Hypothalamus (tissue), 51 donors: ENCODE data around the gene ADAMTS2.
A peak's percentile ranks its signal among the peaks of the same experiment; 100 is the strongest.
"Not testable (repeated sequence)": the region's sequence is repeated elsewhere in the genome, so short reads cannot be mapped to it uniquely, and the experiment has no call there.

Source experiments
- DNase-seq, 51 donors: peaks; one replicate each; lab custom pipeline; 2025; lab: John Stamatoyannopoulos, UW

ADAMTS2 gene

DNA sequence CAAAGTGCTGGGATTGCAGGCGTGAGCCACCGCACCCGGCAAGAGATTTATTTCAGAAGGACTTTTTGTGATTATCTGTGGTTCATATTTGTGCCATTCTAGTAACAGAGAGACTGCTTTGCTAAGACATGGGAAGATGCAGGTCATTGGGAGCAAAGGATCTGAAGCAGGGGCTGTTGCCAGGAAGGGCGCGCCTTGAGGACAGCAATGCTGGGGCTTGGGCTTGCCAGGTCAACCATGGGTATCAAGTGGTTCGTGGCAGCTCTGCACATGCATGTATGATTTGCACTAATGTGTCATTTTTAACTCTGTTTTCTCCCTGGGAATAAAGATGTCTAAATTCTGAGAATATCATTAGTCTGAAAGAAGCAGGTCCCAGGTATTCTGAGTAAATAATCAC, 17.0 kb downstream of the ADAMTS2 start:
- DNase-seq = no peak

DNA sequence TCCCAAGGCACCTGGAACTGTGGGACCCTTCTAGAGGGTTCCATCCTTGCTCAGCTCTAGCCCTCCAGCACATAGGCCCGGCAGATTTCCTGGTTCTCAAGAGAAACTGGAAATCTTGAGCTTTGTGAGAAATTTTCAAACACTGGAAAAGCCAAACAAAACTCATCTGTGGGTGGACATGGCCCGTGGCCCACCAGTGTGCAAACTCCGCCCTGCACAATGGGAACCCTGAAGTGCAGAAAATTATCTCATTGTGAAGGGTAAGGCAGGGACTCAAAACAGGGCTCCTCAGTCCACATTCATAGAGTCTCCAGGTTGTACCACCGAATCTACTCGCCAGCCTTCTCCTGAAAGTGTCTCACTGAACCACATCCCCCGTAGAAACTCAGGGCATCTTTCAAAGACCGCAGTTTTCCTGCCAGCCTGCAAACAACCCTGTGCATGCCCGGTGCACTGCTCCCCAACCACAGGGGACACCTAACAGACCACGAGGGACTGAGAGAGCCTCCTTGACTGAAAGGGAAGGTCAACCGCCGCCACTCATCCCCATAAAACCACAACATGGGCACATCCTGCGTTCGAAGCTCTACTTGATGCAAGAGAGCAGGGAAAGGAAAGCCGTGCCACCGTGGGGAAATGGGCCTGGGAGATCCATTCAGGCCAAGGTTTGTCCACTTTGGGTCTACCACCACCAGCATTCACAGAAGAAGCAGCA, 18.1 kb downstream of the ADAMTS2 start:
- no peak for DNase-seq

DNA sequence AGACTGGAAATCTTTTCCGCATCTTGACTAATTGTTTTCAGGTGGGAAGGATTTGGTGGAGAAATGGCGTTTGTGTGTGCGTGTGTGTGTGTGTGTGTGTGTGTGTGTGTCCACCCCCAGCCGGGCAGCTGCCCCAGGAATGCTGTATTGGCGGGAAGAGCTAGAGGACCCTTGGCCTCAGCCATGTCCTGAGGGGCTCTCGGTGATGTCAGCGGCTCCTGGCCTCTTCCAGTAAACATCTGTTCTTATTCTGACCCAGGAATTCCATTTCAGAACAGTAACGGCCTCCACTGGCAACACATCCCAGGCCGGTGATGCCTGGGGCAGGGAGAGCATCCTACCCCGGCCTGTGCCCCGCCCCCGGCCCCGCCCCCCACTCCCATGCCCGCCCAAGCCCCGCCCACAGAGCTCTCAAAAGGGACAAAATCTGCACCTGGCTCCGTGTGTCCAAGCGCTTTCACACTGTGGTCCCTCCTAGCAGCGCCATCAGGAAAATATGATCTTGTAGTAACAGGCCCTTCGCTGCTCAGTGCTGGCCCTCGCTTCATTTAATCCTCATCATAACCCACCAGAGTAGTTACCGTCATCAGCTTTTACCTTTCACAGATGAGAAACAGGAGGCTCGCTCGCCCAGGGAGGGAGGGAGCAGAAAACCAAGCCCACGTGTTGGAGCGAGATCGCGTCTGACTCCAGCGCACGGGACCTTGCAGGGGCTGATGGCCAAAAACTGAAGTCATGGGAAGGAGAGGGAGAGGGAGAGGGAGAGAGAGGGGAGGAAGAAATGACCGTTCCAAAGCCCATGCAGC, 18.9 kb downstream of the ADAMTS2 start:
- DNase-seq = no peak

DNA sequence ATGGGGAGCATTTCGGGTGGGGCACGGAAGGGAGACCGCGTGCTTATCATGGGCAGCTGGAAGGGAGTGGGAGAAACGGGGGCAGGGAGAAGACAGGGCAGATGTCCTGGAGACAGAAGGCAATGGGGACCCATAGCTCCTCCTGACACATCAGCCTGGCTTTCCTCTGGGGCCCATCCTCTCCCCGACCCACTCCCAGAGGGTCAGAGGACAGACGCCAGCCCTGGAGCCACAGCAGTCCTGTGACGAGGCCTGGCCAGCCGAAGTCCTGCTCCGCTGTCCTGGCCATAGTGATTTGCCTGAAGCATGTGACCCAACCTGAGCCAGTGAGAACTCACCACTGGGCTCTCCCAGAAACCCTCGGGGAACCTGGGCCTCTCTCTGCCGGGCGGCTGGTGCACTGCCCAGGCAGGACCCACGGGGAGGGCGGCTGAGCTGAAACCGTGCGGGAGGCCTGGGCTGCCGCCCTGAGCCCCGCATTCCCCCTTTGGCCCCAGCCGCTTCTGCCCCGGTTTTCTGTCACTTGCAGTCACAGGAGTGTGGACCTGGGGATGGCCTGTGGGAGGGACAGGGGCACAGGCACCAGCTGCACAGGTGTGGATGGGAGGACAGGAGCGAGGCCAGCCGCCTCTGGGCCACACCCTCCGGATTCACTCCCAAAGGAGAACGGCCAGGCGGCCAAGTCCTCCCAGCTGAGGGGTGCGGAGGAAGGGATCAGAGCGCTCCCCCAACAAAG, 19.8 kb downstream of the ADAMTS2 start:
- no peak for DNase-seq

DNA sequence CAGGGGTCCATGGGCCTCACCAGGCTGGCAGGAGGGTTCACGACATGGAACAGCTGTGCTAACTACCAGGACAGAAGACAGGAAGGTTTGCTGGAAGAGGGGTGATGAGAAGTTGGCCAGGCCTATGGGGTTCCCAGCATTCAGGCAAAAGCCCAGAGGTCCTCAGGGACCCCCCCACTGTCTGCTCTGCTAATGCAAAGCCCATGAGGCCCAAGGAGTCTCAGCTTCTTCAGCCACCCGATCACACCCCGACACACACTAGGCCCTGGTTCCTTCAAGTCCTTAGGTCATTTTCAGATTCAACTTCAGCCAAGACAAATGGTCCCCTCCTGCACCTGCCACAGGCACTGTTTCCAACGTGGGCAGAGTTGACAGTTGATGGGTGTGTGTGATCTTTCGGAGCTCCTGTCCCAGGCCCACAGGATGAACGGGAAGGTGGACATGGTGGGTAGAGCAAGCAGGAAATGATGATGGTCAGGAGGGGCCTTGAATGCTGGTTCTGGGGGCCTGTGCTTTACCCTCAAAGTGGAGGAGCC, 20.4 kb downstream of the ADAMTS2 start:
- DNase-seq = no peak

DNA sequence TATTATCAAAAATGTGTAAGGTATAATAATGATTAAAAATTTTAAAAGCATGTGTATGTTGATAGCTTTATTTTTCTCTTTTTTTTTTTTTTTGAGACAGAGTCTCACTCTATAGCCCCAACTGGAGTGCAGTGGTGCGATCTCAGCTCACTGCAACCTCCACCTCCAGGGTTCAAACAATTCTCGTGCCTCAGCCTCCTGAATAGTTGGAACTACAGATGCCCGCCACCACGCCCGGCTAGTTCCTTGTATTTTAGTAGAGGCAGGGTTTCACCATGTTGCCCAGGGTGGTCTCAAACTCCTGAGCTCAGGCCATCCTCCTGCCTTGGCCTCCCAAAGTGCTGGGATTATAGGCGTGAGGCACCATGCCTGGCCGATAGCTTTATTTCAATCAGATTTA, 20.9 kb downstream of the ADAMTS2 start:
- DNase-seq = not testable (repeated sequence)

DNA sequence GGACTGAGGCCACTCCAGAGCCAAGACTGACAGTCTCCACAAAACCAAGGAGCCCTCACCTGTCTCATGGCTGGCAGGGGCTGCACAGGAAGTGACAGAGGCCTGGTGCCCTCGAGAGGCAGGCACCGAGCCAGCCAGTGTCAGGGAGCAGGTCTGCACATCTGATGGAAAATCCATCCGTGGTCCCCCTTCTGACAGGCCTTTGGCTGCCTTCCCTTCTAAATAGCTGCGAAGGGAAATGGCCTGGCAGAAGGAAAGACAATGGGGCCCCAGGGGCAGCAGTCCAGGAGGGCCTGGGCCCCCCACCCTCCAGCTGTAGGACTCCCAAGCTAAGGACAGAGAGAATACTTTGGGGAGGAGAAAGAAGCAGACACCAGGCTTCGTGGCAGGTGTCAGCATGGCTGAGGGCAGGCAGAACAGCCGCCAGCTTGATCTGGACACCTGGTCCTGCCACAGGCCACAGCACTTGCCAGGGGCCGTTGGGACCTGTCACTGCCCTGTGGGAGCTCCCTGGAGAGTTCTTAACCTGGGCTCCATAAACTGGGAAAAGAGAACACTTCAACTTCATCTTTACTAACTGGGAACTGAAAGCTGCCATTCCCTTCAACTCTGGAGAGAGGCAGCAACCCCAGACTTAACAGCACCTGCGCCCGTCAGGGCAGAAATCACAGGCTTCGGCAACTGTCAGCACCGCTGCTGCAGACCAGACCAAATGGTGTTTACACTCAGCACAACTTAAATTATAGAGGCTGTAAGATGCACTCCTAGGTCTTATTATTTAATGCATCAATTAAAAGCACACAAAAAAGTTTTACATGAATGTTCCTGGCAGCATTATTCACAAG, 22.0 kb downstream of the ADAMTS2 start:
- DNase-seq = no peak

DNA sequence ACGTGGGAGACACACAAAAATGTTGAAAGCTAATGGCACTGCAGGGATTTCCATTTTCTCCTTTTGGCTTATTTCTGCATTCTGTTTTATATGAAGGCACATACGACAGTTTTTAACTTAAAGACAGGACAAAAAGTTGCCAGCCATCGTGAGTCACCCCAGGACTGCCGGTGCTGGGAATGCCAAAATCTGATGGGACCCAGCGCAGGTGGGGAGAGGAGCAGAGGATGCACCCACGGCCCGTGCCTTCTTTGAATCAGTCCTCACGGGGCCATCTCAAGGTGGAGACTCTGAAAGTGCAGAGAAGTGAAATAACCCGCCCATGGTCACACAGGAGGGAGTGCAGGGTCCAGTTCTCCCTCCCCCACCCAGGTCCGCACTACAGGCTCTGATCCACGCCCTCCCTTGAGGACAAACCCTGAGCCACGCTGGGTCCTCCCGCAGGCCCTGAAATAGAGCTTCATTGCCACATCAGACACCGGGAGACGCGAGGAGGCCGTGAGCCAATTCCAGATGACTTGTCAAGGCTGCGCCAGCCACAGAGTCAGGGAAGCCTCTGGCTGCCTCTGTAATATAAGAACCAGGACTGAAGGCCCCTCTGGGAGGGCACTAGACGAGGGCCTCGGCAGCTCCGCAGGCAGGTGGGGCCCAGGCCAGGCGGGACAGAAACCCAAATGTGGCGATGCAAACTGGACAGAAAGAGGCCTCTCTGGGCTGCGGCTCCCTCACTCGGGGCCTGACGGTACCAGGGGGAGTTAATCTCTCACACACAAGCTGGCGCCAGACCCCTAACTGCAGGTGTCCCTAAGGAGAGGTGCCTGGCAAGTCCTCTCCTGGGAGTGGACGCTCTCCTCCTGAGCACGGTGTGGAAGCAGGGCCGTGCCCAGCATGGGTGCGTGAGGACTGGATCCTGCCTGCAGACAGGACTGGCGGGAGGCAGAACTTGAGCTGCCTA, 22.9 kb downstream of the ADAMTS2 start:
- DNase-seq = no peak

DNA sequence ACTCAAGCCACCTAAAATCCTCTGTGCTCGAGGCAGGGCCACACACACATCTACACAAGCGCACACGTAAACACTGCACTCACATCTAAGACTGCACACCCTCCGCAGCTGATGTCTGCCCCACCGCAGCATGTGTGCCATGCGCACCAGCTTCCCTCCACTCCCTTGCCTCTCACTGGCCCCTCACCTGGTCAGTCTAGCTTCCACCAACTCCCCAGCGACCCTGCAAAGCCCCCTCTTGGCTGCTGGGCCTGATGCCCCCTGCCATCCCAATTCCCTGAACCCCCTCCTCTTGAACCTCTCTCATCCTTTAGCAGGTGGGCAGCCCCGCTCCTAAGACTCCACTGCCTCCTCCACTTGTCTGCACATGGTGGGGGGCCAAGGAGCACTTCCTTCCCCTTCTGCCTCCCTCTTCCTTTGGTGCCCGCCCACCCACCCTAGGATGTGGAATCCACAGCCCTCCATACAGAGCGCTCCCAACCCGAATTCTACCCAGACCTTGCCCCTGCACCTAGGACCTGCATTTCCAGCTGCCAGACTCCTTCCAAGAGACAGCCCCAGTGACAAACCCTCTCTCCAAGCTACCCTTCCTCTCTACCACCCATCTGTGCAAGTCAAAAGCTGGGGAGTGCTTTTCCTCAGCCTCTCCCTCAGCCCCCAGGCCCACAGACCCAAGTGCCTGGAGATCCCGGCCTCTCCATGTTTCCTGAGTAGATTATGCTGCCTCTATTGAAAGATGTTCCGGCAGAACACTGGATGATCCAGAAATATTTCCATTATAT, 23.9 kb downstream of the ADAMTS2 start:
- no peak for DNase-seq

DNA sequence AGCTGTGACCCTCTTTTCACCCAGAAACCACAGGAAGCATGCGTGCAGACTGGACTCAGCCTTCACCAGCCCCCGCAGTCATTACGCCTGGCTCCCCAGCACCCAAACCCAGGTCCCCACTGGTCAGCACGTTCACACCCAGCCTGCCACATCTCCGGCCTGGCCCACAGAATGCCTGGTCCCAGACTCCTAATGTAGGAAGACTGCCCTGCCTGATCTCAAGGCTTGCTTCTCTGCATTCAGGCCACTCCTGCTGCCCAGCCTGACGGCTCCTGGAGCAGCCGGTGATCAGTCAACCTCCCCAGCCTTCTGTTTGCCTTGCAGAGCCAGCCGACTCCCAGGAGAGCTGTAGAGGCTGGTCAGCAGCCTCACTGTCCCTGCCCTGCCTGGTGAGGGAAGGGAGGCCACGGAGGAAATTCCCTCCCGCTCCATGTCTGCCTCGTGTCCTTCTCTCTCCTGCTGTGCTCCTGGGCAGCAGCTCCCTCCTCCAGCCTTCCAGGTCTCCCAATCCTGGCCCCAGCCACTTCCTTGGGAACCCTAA, 25.4 kb downstream of the ADAMTS2 start:
- DNase-seq = no peak

DNA sequence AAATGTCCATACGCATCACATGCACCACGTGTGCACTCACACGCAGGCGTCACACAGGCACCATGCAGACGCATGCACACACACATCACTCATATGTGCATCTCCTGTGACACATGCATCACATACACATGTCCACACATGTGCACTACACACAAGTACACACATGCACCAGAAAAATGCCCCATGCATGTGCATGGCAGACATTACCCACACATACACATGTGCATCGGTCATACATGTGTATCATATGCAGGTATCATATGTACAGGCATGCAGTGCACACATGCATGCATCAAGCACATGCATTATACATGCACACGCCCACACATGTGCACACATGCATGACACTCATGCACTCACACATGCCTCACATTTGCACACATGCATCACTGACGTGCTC, 26.1 kb downstream of the ADAMTS2 start:
- DNase-seq = no peak

DNA sequence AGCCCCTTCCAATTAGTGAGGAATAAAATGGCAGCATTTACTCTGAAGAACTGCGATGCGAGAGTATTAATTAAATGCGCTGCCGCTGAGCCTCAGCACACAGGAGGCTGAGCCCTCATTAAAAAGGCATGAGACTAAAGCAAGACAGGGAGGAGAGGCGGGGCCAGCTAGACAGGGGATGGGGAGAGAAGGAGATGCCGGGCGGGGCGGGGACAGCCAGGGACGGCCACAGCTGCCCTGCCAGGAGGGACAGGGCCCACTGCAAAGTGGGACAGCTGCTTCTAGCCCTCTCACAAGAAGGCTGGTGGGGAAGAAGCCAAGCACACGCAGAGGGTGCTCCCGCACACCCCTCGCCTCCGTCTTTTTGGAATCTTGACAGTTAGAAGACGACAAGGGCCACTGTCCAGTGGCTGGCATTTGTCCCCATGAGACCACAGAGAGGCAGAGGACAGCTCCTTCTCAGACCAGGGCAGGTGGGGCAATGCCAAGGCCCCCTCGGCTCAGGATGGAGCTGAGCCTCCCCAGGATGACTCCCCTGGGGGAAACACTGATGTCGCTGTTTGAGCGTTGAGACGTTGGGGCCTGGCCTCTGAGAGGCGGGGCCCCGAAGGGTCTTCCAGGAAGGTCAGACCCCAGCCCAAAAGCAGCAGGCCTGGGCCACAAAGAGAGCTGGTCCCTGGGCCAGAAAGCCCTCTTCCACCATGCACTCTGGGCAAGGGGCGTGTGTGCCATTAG, 26.9 kb downstream of the ADAMTS2 start:
- peak in 3 of 51 donors; percentile 10 to 21 (median 19) for DNase-seq

DNA sequence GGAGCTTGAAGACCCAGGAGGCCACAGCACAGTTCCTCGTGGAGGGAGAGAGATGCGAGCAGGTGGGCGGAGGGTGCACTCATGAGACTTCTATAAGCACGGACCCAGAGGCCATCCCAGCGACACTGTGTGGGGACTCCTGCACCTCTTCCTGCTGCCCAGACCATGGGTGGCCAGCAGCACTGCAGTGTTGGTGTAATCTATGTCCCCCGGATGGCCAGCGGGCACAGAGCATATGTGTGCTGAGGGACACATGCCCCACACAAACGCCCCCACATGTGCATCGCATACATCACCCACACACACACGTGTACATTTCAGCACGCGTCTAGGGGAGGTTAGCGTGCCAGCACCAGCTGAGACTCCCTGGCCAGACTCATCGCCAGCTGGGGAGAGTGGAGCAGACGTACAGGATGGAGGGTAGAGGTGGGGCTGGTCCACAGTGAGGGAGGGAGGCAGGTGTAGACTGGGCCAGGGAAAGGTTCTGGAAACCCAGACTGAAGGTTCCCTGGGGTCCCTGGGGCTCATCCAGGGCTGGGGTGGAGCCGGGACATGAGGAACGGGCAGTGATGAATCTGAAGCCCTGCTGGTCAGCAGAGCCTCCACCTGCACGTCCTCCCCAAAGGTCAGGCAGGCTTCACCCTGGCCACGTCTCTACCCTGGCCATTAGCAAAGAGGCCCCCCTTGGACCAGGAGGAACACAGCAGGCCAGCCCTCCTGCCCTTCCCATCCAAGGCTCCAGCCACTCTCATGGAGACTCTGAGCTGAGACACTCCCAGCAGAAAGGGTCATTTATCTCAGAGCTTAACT, 27.6 kb downstream of the ADAMTS2 start:
- DNase-seq = no peak

DNA sequence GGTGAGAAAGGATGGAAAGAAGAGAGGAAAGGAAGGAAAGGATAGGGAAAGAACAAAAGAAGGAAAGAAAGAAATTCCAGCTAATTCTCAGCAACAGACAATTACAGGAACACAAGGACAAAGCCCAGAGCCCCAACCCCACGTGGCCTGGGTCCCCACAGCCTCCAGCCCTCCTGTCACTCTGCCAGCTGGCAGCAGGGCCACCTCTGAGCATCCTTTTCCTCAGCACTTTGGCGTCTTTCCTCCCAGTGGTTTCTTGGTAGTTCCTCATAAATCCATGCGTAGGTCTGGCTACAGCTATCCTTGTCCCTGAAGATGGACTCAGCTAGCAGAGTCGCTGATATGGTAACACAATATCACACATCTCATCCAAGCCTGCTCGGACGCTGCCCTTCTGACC, 28.3 kb downstream of the ADAMTS2 start:
- no peak for DNase-seq

DNA sequence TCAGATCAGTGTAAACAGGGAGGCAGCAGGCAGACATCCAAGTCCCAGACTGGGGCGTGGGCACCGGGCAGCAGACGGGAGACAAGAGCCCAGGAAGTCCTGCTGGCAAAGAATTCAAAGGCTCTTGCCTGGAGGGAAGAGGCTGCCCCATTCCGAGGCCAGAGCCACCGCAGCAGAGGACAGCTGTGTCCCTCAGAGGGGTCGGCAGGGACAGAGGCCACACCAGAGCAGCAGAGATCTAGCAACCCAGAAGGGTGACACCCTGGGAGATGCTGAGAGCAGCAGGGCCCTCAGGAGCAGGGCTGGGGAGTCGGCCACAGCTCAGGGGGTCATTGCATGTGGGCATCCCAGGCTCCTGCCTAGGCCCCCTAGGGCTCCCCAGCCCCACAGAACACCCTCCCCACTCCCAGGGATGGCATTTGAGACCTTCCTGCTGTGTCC, 29.1 kb downstream of the ADAMTS2 start:
- no peak for DNase-seq

DNA sequence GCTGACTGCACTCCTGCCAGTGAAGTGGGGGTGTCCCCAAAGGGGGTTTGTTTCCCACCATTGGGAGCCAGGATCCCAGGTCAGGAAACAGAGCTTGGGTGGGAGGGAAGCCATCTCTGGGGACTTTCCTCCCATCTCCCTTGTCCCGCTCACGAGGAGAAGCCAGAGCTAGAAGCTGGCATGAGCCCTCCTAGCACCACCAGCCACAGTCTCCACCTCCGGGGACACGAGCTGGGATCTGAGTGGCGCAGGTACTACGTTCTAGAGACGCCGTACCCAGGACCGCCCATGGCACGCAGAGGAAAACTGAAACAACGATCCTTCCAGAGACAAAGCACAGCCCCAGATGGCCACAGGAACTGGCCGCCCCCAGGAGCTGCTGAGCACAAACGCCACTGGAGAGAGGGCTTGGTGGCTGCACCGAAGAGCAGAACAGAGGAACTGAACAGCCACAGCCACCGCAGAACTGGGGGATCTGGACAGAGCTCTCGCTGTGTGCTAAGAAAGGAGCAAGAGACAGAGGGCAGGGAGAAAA, 29.8 kb downstream of the ADAMTS2 start:
- DNase-seq = no peak
